Suprapubic skin (tissue), 4 donors: ENCODE measurements around the gene GALNT9. TPM values are rescaled to one million over a fixed set of nuclear protein-coding genes. Genes with fewer than 3 reads are reported as not detected.

ENCODE experiments used
- DNase-seq, 2 donors: peaks; one replicate each; pipeline ENCODE4 v3.0.0-alpha.2; 2019; ENCODE audit warnings: low spot score in 2 of 2
- H3K27ac ChIP-seq: fragments of 200-600 bp; sonication (generic); one replicate; pipeline ENCODE4 v1.5.1; 2019
- H3K27me3 ChIP-seq: fragments of 200-600 bp; sonication (generic); one replicate; pipeline ENCODE4 v1.5.1; 2019
- H3K36me3 ChIP-seq: fragments of 200-600 bp; sonication (generic); one replicate; pipeline ENCODE4 v1.5.1; 2019
- H3K4me1 ChIP-seq: fragments of 200-600 bp; sonication (generic); one replicate; pipeline ENCODE4 v1.5.1; 2019
- H3K4me3 ChIP-seq: fragments of 200-600 bp; sonication (generic); one replicate; pipeline ENCODE4 v1.5.1; 2019; ENCODE audit warnings: mild to moderate bottlenecking
- H3K9me3 ChIP-seq: fragments of 200-600 bp; sonication (generic); one replicate; pipeline ENCODE4 v1.5.1; 2019
- CTCF ChIP-seq, 2 donors: fragments of 200-600 bp in 1 of 2; fragments of 450-650 bp in 1 of 2; sonication (generic) in 1 of 2; IDR thresholded peaks; one replicate each; pipeline ENCODE4 v1.5.1; 2016 to 2019; ENCODE audit warnings: antibody characterized with exemption in 2 of 2, mild to moderate bottlenecking in 1 of 2, moderate library complexity in 1 of 2
- EP300 ChIP-seq: sonication (generic); formaldehyde crosslinking; IDR thresholded peaks from one replicate; pipeline ENCODE4 v1.6.1; 2017; ENCODE audit warnings: antibody characterized with exemption
- POLR2A ChIP-seq, 2 donors: fragments of 450-650 bp; IDR thresholded peaks; one replicate each; pipeline ENCODE4 v1.6.1; 2017; ENCODE audit warnings: antibody characterized with exemption in 2 of 2, mild to moderate bottlenecking in 2 of 2, moderate library complexity in 2 of 2
- POLR2AphosphoS5 ChIP-seq, 3 donors: sonication (generic); formaldehyde crosslinking; IDR thresholded peaks; one replicate each; pipeline ENCODE4 v1.6.1; 2017; ENCODE audit warnings: antibody characterized with exemption in 3 of 3
- whole genome bisulfite sequencing: methylation state at CpG from one replicate; pipeline ENCODE4 v1.1.5; 2018; 5-methylcytosine and 5-hydroxymethylcytosine counted together
- total RNA-seq, 4 donors: library from RNA; depleted of rRNA; stranded (reverse); fragments of >200 nt; gene quantifications; one replicate each; pipeline ENCODE4 v1.1.0, GENCODE V29; 2016

GALNT9 gene
- total RNA-seq, 4 donors from 2014 or later: not detected

- H3K4me3 ChIP-seq: no peak overlapping the region
- H3K27me3 ChIP-seq: peaks cover 83% of the 10 kb centered on the region
- no peak for TF ChIP-seq POLR2AphosphoS5 (IDR thresholded peaks at IDR 0.05)
- TF ChIP-seq CTCF (IDR thresholded peaks at IDR 0.05): no peak
- no peak for TF ChIP-seq POLR2A (IDR thresholded peaks at IDR 0.05)
- no peak for TF ChIP-seq EP300
- H3K27ac ChIP-seq: no peak overlapping the region
- 80% methylated on average over 21 of the region's 28 CpGs for WGBS
- DNase-seq: peak in 1 of 2 donors; percentile 50
- no peaks in the 10 kb centered on the region for H3K36me3 ChIP-seq
- peaks cover 4% of the 10 kb centered on the region for H3K9me3 ChIP-seq
- no peaks in the 10 kb centered on the region for H3K4me1 ChIP-seq
Observed at GRCh38 chr12:132374612-132375445, 45.4 kb upstream of the GALNT9 start.

DNA sequence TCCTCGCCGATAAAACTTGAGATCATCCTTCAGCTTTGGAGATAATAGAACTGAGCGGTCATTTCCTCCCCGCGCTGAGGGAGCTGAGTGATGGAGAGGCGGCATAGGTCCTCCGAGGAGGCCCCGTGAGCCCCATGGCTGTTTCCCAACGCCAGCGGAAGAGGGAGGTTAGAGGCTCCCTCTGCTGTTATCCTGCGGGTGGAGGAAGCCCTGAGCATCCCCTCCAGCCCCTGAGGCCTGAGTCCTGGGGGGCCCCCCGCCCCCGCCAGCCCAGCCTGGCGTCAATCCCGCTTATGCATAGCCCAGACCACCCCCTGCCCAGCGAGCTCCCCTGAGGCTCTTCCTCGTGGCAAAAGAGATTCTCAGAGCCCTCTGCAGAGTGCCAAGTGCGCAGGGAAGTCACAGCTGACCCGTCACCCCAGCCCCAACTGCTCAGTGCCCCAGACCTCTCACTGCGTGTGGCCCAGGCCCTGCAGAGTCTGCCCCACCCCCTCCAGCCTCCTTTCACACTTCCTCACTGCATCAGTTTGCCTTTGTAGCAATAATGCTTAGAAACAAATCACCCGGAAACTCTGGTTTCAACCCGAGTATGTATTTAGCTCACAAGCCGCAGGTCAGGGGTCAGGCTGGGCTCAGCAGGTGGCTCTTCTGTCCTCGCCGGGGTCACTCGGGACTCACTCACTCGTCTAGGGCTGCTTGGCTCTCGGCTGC is 44.7 kb upstream of the GALNT9 start:
- DNase-seq: peak in 1 of 2 donors; percentile 33
- Histone ChIP-seq H3K4me1 (no peaks in the 10 kb centered on the region), H3K27ac (no peak overlapping the region), H3K27me3 (peaks cover 83% of the 10 kb centered on the region), H3K4me3 (no peak overlapping the region), H3K36me3 (no peaks in the 10 kb centered on the region), H3K9me3 (peaks cover 4% of the 10 kb centered on the region)
- WGBS: 42% methylated on average over 25 of the region's 28 CpGs
- TF ChIP-seq EP300 (no peak), POLR2AphosphoS5 (IDR thresholded peaks at IDR 0.05) (no peak), POLR2A (IDR thresholded peaks at IDR 0.05) (no peak), CTCF (IDR thresholded peaks at IDR 0.05) (no peak)

- Histone ChIP-seq H3K4me1 (no peaks in the 10 kb centered on the region), H3K27me3 (peaks cover 52% of the 10 kb centered on the region), H3K4me3 (no peak overlapping the region), H3K36me3 (no peaks in the 10 kb centered on the region), H3K9me3 (peaks cover 4% of the 10 kb centered on the region), H3K27ac (no peak overlapping the region)
- DNase-seq: peak in 1 of 2 donors; percentile 27
- 72% methylated on average over 18 of the region's 18 CpGs for WGBS
- TF ChIP-seq CTCF (IDR thresholded peaks at IDR 0.05): no peak
- TF ChIP-seq POLR2AphosphoS5 (IDR thresholded peaks at IDR 0.05): no peak
- no peak for TF ChIP-seq POLR2A (IDR thresholded peaks at IDR 0.05)
- TF ChIP-seq EP300: no peak
Observed at GRCh38 chr12:132367852-132368251, 38.5 kb upstream of the GALNT9 start.

DNA sequence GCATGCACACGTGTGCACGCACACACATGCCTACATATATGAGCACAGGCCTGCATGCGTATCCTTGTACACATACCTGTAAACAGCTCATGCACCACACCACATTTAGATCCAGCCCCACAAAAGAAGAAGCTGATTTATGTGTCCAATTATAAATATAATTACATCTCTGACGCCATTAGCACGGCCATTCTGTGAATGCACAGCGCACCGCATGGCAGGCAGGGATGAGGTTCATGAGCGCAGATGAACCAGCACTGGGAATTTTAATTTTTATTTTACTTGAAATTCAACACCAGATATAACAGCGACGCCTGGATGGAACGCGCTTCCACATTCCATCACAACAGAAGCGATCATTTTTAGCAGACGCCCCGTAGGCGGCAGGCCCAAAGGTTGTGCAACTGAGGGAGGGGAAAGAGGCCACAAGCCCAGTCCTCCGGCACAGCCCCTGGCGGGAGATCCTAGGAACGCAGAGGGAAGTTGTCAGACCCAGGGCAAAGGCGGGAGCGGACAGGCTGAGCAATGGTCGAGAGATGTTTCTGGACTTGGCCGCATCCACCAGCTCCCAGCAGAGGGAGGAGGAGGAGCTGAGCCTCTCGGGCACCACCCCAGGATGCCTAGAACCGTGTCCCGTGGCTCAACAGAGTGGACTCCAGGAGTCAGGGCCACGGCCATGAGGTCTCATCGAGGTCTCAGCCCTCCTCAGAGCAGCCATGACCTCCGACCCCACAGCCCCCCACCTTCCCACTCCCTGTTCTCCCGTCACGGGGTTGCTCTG is 37.9 kb upstream of the GALNT9 start:
- WGBS: 65% methylated on average over 28 of the region's 31 CpGs
- H3K27me3 ChIP-seq: peaks cover 46% of the 10 kb centered on the region
- DNase-seq: peak in 1 of 2 donors; percentile 22

More for the DNA sequence above, 37.9 kb upstream of the GALNT9 start:
- H3K36me3 ChIP-seq: no peaks in the 10 kb centered on the region
- TF ChIP-seq POLR2A (IDR thresholded peaks at IDR 0.05) (no peak), POLR2AphosphoS5 (IDR thresholded peaks at IDR 0.05) (no peak), EP300 (no peak), CTCF (IDR thresholded peaks at IDR 0.05) (no peak)
- no peak overlapping the region for H3K27ac ChIP-seq
- peaks cover 4% of the 10 kb centered on the region for H3K9me3 ChIP-seq
- H3K4me3 ChIP-seq: no peak overlapping the region
- no peaks in the 10 kb centered on the region for H3K4me1 ChIP-seq
